Naive thymus-derived CD4-positive, alpha-beta T cell (primary cell): ENCODE results near the gene C22orf42. TPM values are rescaled to one million over a fixed set of nuclear protein-coding genes. Genes with fewer than 3 reads are reported as not detected.

Experiments used
- ATAC-seq: fragments of 150-1000 bp; cut with Tn5 transposase; 2 replicates; pipeline ENCODE4 v1.10.0; 2021; ENCODE audit warnings: mild to moderate bottlenecking, moderate library complexity
- CTCF ChIA-PET: fragments of 350-600 bp; sonication (Branson Sonifier 250); formaldehyde crosslinking; loops from one replicate; lab custom pipeline; 2021; ENCODE audit warnings: antibody characterized with exemption; lab: Charles Lee
- POLR2A ChIA-PET: fragments of 350-600 bp; sonication (Branson Sonifier 250); formaldehyde crosslinking; loops from one replicate; lab custom pipeline; 2021; ENCODE audit warnings: antibody characterized with exemption, inconsistent platforms; lab: Charles Lee
- DNase-seq, 9 donors: peaks; one replicate each; pipeline versions ENCODE4 v3.0.0 to v3.0.0-alpha.2; 2020 to 2022; ENCODE audit warnings: mixed read lengths in 1 of 9
- H3K27ac ChIP-seq: one replicate; pipeline ENCODE4 v1.7.0; 2013; ENCODE audit warnings: mild to moderate bottlenecking, low read depth, low read length, moderate library complexity
- H3K27me3 ChIP-seq, 2 donors: one replicate each; pipeline ENCODE4 v1.7.0; 2013; ENCODE audit warnings: low read length in 2 of 2, mild to moderate bottlenecking in 2 of 2, moderate library complexity in 2 of 2; ENCODE audit not compliant: control insufficient read depth in 2 of 2, insufficient read depth in 2 of 2
- H3K36me3 ChIP-seq, 3 experiments: 1 replicate in 2 of 3; 2 replicates in 1 of 3; pipeline ENCODE4 v1.7.0; 2013; ENCODE audit warnings: low read length in 3 of 3, mild to moderate bottlenecking in 3 of 3, moderate library complexity in 1 of 3; ENCODE audit not compliant: insufficient read depth in 3 of 3, control insufficient read depth in 2 of 3
- H3K4me1 ChIP-seq, 2 donors: one replicate each; pipeline ENCODE4 v1.7.0; 2013; ENCODE audit warnings: low read length in 2 of 2, mild to moderate bottlenecking in 2 of 2, moderate library complexity in 1 of 2; ENCODE audit not compliant: control insufficient read depth in 2 of 2, insufficient read depth in 2 of 2
- H3K4me3 ChIP-seq: 2 replicates; pipeline ENCODE4 v1.7.0; 2013; ENCODE audit warnings: mild to moderate bottlenecking, low read length
- H3K9me3 ChIP-seq, 3 experiments: 1 replicate in 2 of 3; 2 replicates in 1 of 3; pipeline ENCODE4 v1.7.0; 2013; ENCODE audit warnings: low read length in 3 of 3; ENCODE audit not compliant: control insufficient read depth in 2 of 3
- H3K27ac Mint-ChIP-seq, 9 donors: one replicate each; pipeline ENCODE4 v1.8.0; 2020 to 2022; ENCODE audit warnings: mixed read lengths in 9 of 9, mild to moderate bottlenecking in 8 of 9, moderate library complexity in 5 of 9, inconsistent platforms in 2 of 9
- H3K27me3 Mint-ChIP-seq, 5 donors: one replicate each; pipeline ENCODE4 v1.8.0; 2021 to 2022; ENCODE audit warnings: mixed read lengths in 5 of 5, mild to moderate bottlenecking in 1 of 5
- H3K36me3 Mint-ChIP-seq, 5 donors: one replicate each; pipeline ENCODE4 v1.8.0; 2020 to 2022; ENCODE audit warnings: mixed read lengths in 5 of 5, mild to moderate bottlenecking in 3 of 5, inconsistent platforms in 1 of 5
- H3K4me1 Mint-ChIP-seq, 7 donors: one replicate each; pipeline ENCODE4 v1.8.0; 2020 to 2022; ENCODE audit warnings: mixed read lengths in 7 of 7, mild to moderate bottlenecking in 3 of 7, inconsistent platforms in 1 of 7
- H3K4me3 Mint-ChIP-seq, 10 donors: one replicate each; pipeline ENCODE4 v1.8.0; 2020 to 2022; ENCODE audit warnings: mild to moderate bottlenecking in 10 of 10, mixed read lengths in 10 of 10, moderate library complexity in 6 of 10, inconsistent platforms in 2 of 10
- H3K9me3 Mint-ChIP-seq, 11 donors: one replicate each; pipeline ENCODE4 v1.8.0; 2020 to 2022; ENCODE audit warnings: mixed read lengths in 11 of 11, mild to moderate bottlenecking in 4 of 11, inconsistent platforms in 1 of 11, moderate library complexity in 1 of 11
- intact Hi-C, 2 donors: fragments of 100-400 bp; cut with micrococcal nuclease; formaldehyde crosslinking; loops; one replicate each; pipeline ENCODE4 v1.15.1; 2023
- polyA plus RNA-seq, 2 donors: library from polyadenylated mRNA; unstranded; fragments of 300-500 nt; fragmentation: Illumina TruSeq; gene quantifications; one replicate each; pipeline ENCODE4 v1.2.3, GENCODE V29; 2021
- total RNA-seq, 6 experiments: library from RNA in 5 of 6; stranded (reverse) in 5 of 6; gene quantifications; 1 replicate in 5 of 6; 2 replicates in 1 of 6; pipeline ENCODE4 v1.2.3 and lab custom pipeline; 2021 to 2026

The C22orf42 gene
- total and polyA plus RNA-seq, 7 experiments from 2014 or later, result not detected

GRCh38 chr22:32112380-32112779 lies 46.7 kb downstream of the C22orf42 start:
- ChIA-PET CTCF (no interaction called here), POLR2A (no interaction called here)

GRCh38 chr22:32106930-32107329 lies 52.2 kb downstream of the C22orf42 start:
- H3K27me3 Mint-ChIP-seq, result peaks cover 35 to 52% (median 44%) of the 10 kb centered on the region in 5 donors
- no peak for ATAC-seq

More at GRCh38 chr22:32112380-32112779, 46.7 kb downstream of the C22orf42 start:
- no peak for ATAC-seq
- H3K4me1 ChIP-seq, result no peaks in the 10 kb centered on the region
- H3K27ac ChIP-seq, result no peak overlapping the region
- no peaks in the 10 kb centered on the region for H3K36me3 ChIP-seq
- Mint-ChIP-seq H3K9me3 (no peaks in the 10 kb centered on the region), H3K27me3 (peaks cover 26 to 52% (median 32%) of the 10 kb centered on the region in 5 donors), H3K27ac (no peak overlapping the region), H3K36me3 (no peaks in the 10 kb centered on the region), H3K4me3 (no peak overlapping the region), H3K4me1 (no peaks in the 10 kb centered on the region)
- H3K27me3 ChIP-seq, result no peaks in the 10 kb centered on the region
- H3K4me3 ChIP-seq, result no peak overlapping the region
- H3K9me3 ChIP-seq, result no peaks in the 10 kb centered on the region
- intact Hi-C loops, result no loop called here
- no peak for DNase-seq

GRCh38 chr22:32103658-32104315 lies 55.3 kb downstream of the C22orf42 start:
- no peak overlapping the region for H3K27ac ChIP-seq
- intact Hi-C loops, result loop anchor here (1.0 to 10.0 kb wide), 6 partner anchors 104 to 561 kb away; partner anchors contain the start of genes FBXO7 (in 1 of the 2) and RFPL2 (in 1 of the 2)
- CTCF ChIA-PET, result interaction anchor here (0.7 to 2.1 kb wide), 5 partner anchors 99 to 370 kb away, joined by 3 to 22 read pairs (median 3); no protein-coding TSS in a partner anchor
- no peaks in the 10 kb centered on the region for H3K4me1 ChIP-seq
- no peaks in the 10 kb centered on the region for H3K9me3 ChIP-seq
- DNase-seq, result peak in 5 of 9 donors; percentile 11 to 34 (median 23)
- POLR2A ChIA-PET, result no interaction called here
- Mint-ChIP-seq H3K27me3 (peaks cover 12 to 44% (median 28%) of the 10 kb centered on the region in 5 donors), H3K4me3 (no peak overlapping the region), H3K4me1 (no peaks in the 10 kb centered on the region), H3K27ac (no peak overlapping the region), H3K9me3 (no peaks in the 10 kb centered on the region), H3K36me3 (no peaks in the 10 kb centered on the region)
- no peaks in the 10 kb centered on the region for H3K36me3 ChIP-seq
- no peaks in the 10 kb centered on the region for H3K27me3 ChIP-seq
- no peak overlapping the region for H3K4me3 ChIP-seq
- no peak for ATAC-seq

More at GRCh38 chr22:32106930-32107329, 52.2 kb downstream of the C22orf42 start:
- H3K27ac Mint-ChIP-seq, result no peak overlapping the region
- H3K36me3 Mint-ChIP-seq, result no peaks in the 10 kb centered on the region
- POLR2A ChIA-PET, result interaction anchor here (0.7 kb wide), 1 partner anchor 366 kb away, joined by 3 read pairs; no protein-coding TSS in a partner anchor
- H3K4me3 Mint-ChIP-seq, result no peak overlapping the region
- Histone ChIP-seq H3K4me1 (no peaks in the 10 kb centered on the region), H3K27ac (no peak overlapping the region), H3K27me3 (no peaks in the 10 kb centered on the region), H3K9me3 (no peaks in the 10 kb centered on the region), H3K4me3 (no peak overlapping the region), H3K36me3 (no peaks in the 10 kb centered on the region)
- CTCF ChIA-PET, result interaction anchor here (0.6 to 0.9 kb wide), 2 partner anchors 159 to 412 kb away, joined by 3 to 4 read pairs; no protein-coding TSS in a partner anchor
- intact Hi-C loops, result loop anchor here in 1 of 2 donors (10.0 kb wide), 1 partner anchor 558 kb away; no protein-coding TSS in a partner anchor
- peak in 1 of 9 donors; percentile 7 for DNase-seq
- H3K9me3 Mint-ChIP-seq, result no peaks in the 10 kb centered on the region
- H3K4me1 Mint-ChIP-seq, result no peaks in the 10 kb centered on the region

GRCh38 chr22:32100711-32101110 lies 58.4 kb downstream of the C22orf42 start:
- no peaks in the 10 kb centered on the region for H3K4me1 Mint-ChIP-seq
- H3K27me3 Mint-ChIP-seq, result peaks cover 3 to 45% (median 8%) of the 10 kb centered on the region in 5 donors
- intact Hi-C loops, result loop anchor here (5.0 to 10.0 kb wide), 3 partner anchors 107 to 564 kb away; partner anchors contain the start of genes FBXO7 (in 1 of the 2) and RFPL2 (in 1 of the 2)
- no peak for ATAC-seq
- CTCF ChIA-PET, result interaction anchor here (1.0 kb wide), 1 partner anchor 166 kb away, joined by 3 read pairs; no protein-coding TSS in a partner anchor
- no peak overlapping the region for H3K27ac Mint-ChIP-seq
- no peaks in the 10 kb centered on the region for H3K27me3 ChIP-seq
- no peaks in the 10 kb centered on the region for H3K9me3 ChIP-seq
- H3K9me3 Mint-ChIP-seq, result no peaks in the 10 kb centered on the region
- no peaks in the 10 kb centered on the region for H3K36me3 ChIP-seq
- H3K36me3 Mint-ChIP-seq, result no peaks in the 10 kb centered on the region
- no peak overlapping the region for H3K4me3 Mint-ChIP-seq
- no peaks in the 10 kb centered on the region for H3K4me1 ChIP-seq
- H3K27ac ChIP-seq, result no peak overlapping the region
- DNase-seq, result no peak
- POLR2A ChIA-PET, result no interaction called here
- no peak overlapping the region for H3K4me3 ChIP-seq

Other genes starting within 250 kb of the C22orf42 start
- 100 to 1,000 TPM in 1 of 5 experiments, 10 to 100 TPM in 4; 11.7 to 130 (median 17.1) TPM for gene YWHAH, start 214.8 kb downstream of the C22orf42 start, total RNA-seq
- gene YWHAH, start 214.8 kb downstream of the C22orf42 start, polyA plus RNA-seq, result 10 to 100 TPM; 11.7 to 22.4 TPM
- not detected for gene SLC5A1, start 116.0 kb downstream of the C22orf42 start, total RNA-seq
- not detected for gene SLC5A1, start 116.0 kb downstream of the C22orf42 start, polyA plus RNA-seq
- 1 to 10 TPM in 1 of 5 experiments, under 1 TPM in 4; 0.15 to 1.1 (median 0.40) TPM for gene RFPL2, start 45.8 kb upstream of the C22orf42 start, total RNA-seq
- gene RFPL2, start 45.8 kb upstream of the C22orf42 start, polyA plus RNA-seq, result 1 to 10 TPM in 1 of 2 donors, under 1 TPM in 1; 0.27 to 3.9 TPM
- gene SLC5A4, start 96.0 kb upstream of the C22orf42 start, total RNA-seq, result not detected
- not detected for gene SLC5A4, start 96.0 kb upstream of the C22orf42 start, polyA plus RNA-seq
- gene RFPL3, start 198.6 kb upstream of the C22orf42 start, total RNA-seq, result not detected
- not detected for gene RFPL3, start 198.6 kb upstream of the C22orf42 start, polyA plus RNA-seq